NCI-H2171 (cell line): Measurements from ENCODE around the gene IL15RA.
"Not testable (repeated sequence)": the region's sequence is repeated elsewhere in the genome, so short reads cannot be mapped to it uniquely, and the experiment has no call there.

Experiments used
- DNase-seq: peaks from one replicate; lab custom pipeline; 2025; lab: John Stamatoyannopoulos, UW

Gene IL15RA

GRCh38 chr10:5970066-5970465 is 7.3 kb downstream of the IL15RA start:
- DNase-seq: no peak

GRCh38 chr10:5968681-5969453 is 8.5 kb downstream of the IL15RA start:
- no peak for DNase-seq

- no peak for DNase-seq
Measured at GRCh38 chr10:5968037-5968680, 9.2 kb downstream of the IL15RA start.

DNA sequence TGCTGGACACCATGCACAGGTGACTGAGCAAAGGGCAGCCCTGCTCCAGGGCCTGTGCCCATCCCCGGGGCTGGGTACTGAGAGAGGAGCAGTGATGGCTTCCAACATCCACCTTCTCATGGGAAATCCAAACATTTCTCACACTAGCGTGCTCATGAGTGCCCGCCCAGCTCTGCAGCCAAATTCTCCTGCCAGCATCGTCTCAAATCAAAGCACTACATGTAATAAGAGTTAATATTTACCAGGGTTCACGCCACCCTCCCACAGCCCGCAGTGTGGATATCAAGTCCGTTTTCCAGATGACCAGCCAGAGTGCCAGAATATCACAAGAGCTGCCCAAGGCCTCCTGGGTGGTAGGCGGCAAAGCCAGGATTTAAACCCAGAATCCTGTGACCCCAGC is 12.1 kb downstream of the IL15RA start:
- DNase-seq: no peak

DNA sequence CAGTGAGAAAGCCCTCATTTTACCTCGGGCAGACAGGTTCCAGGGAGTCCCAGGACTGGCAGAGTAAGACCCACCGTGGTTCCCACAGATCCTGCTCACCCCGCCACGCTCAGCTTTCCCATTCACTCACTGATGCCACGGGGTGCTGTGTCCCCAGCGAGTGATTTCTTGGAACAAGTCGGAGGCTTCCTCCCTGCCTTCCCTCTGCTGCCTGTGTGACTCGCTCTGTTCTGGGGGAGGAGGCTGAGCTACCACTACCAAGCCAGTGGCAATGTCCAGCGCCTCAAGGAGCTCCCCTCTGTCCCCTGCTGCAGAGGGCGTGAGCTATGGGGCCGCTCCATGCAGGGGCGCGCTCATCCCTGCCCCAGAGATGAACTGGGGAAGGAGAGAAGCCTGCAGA is 12.6 kb downstream of the IL15RA start:
- DNase-seq: no peak

GRCh38 chr10:5963591-5963990 is 13.8 kb downstream of the IL15RA start:
- DNase-seq: no peak

DNA sequence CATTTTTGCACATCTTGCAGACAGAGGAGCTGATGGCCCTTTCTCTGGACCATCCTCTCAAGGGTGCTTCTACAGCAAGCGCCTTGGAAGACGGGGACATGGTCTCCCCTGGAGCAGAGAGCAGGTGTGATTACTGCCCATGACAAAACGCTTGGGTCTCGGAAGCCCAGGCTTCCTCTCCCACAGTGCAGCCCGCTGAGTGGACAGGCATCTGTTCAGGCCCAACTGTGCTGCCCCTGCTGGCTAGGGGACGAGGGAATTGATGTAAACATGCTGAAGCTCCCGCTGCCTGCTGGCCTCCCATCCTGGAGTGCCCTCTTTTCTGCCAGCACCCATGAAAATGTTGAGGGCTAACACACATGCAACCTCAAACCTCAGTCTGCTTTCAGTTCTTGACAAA is 14.3 kb downstream of the IL15RA start:
- no peak for DNase-seq

DNA sequence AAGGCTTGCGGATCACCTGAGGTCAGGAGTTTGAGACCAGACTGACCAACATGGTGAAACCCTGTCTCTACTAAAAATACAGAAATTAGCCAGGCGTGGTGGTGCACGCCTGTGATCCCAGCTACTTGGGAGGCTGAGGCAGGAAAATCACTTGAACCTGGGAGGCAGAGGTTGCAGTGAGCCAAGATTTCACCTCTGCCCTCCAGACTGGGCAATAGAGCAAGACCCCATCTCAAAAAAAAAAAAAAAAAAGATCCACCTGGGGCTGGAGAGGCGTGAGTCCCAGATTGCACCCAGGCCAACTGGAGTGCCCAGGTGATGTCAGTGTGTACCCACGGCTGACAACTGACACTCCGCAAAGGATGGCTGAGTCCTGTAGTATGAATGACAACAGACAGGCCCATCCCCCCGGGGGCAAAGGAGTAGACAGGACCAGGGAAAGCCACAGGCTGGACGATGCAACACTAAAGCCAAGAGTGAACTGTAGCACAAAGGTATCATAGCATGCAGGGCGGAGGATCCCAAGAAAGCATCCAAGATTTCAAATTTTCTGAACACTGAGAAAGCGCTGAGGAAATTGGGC is 14.9 kb downstream of the IL15RA start:
- DNase-seq: not testable (repeated sequence)

DNA sequence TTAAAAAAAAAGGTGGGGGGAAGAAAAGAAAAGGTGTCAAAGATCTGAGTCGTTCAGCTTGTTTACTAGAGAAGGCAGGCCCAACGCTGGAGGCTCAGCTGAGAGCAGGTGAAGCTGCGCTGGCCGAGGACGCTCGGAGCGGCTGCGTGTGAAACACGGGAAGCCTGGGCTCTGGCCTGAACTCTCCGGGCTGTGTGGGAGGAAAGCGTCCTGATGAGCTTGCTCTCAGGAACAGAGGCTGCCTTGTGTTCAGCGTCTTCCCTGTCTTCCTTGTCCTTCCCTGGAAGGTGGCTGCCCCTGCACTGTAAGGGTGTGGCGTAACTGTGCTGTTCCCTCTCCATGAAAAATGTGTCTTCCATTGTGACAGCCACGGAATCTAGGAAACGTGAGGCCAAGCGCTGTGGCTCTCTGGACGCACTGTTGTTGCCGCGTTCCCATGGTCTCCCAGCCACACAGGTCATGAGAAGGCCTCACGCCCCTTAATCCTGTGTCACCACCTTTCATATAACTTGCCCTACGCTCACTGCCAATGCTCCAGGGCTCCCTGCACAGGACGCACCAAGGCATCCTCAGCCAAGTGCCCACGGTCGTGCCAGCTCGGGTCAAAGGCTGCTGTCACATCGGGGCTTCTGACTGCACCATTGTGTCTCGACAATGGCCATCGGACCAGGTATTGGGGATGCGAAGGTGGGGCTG is 15.8 kb downstream of the IL15RA start:
- DNase-seq: no peak

DNA sequence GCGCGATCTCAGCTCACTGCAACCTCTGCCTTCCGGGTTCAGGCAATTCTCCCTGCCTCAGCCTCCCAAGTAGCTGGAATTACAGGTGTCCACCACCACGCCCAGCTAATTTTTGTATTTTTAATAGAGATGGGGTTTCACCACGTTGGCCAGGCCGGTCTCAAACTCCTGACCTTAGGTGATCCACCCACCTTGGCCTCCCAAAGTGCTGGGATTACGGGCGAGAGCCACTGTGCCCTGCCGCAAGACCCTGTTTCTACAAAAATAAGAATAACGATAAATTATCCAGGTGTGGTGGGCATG is 16.4 kb downstream of the IL15RA start:
- DNase-seq: not testable (repeated sequence)

GRCh38 chr10:5960070-5960972 is 17.0 kb downstream of the IL15RA start:
- DNase-seq: no peak

GRCh38 chr10:5959581-5960069 is 17.7 kb downstream of the IL15RA start:
- no peak for DNase-seq

GRCh38 chr10:5959142-5959541 is 18.2 kb downstream of the IL15RA start:
- DNase-seq: no peak

DNA sequence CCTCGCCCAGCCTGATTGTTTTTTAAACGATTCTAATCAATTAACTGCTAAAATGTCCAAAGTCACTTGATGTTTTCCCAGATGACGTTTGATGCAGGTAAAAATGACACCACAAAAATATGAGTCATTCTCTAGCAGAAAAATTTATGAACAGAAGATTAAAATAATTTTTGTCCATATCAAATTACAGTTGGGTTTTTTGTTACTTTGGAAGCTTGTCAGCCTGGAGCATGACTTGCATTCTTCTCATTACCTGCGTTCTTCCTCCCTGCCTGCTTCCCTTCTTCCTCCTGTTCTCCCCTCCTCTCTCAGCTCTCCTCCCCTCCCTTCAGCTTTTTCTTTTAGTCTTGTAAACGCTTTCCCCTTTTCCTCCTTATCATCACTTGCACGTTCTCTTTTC is 18.7 kb downstream of the IL15RA start:
- no peak for DNase-seq

- no peak for DNase-seq
Measured at GRCh38 chr10:5958077-5958476, 19.3 kb downstream of the IL15RA start.

GRCh38 chr10:5956146-5956936 is 21.0 kb downstream of the IL15RA start:
- DNase-seq: no peak

DNA sequence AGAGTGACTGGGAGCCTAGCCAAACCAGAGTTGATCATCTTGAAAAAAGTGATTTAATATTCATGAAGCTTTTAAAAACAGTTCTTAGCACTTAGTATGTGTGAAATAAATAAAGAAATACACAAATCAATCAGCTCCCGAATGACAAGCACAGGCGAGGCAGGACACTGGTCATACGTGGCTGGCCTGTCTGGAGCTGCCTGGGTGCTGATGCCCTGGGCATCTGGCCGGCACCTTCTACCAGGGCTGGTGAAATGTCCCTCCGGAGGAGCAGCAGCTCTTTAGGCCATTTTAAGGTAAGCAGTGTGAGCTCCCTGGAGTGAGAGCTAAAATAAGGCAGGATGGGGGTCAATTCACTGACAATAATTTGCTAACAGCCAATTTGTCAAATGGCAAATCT is 23.7 kb downstream of the IL15RA start:
- DNase-seq: no peak

- DNase-seq: no peak
Measured at GRCh38 chr10:5952731-5953385, 24.5 kb downstream of the IL15RA start.

DNA sequence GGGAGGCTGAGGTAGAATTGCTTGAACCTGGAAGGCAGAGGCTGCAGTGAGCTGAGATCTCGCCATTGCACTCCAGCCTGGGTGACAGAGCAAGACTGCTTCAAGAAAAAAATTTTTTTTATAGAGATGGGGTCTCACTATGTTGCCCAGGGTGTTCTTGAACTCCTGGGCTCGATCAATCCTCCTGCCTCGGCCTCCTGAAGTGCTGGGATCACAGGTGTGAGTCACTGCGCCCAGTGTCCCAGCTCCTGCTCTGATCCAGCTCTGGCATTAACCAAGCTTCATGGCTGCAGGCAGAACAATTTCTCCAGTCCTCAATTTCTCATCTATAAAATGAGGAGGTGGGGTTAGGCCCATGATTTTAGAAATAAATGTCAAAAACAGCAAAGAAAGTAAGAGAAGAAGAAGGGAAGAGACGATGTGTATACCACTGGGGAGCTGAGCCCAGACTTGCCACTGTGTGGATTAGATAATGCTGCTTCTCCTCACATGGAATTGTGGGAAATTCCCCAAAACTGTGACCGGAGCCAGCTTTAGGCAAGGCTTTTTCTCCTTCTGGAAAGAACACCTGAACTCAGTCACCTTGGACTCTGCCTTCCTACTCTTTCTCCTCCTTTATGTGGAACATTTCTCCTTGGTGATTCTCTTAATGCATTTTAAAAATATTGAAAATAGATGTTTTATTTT is 25.5 kb downstream of the IL15RA start:
- no peak for DNase-seq
